Liver (tissue), 9 donors: Measurements from ENCODE around the gene RXRG. TPM values are rescaled to one million over a fixed set of nuclear protein-coding genes. Genes with fewer than 3 reads are reported as not detected.

Experiments used
- DNase-seq: peaks from one replicate; pipeline ENCODE4 v3.0.0-alpha.2; 2017; ENCODE audit warnings: low spot score
- H3K27ac ChIP-seq, 2 donors: one replicate each; pipeline ENCODE4 v1.7.0; 2013; ENCODE audit warnings: inconsistent platforms in 2 of 2, low read length in 2 of 2, control low read depth in 1 of 2, low read depth in 1 of 2, mild to moderate bottlenecking in 1 of 2
- H3K27me3 ChIP-seq, 4 donors: one replicate each; pipeline versions ENCODE4 v1.6.1 to v1.7.0; 2013; ENCODE audit warnings: low read length in 3 of 4, inconsistent platforms in 1 of 4, mild to moderate bottlenecking in 1 of 4, moderate library complexity in 1 of 4; ENCODE audit not compliant: control insufficient read depth in 4 of 4, insufficient read depth in 4 of 4
- H3K36me3 ChIP-seq, 4 donors: one replicate each; pipeline versions ENCODE4 v1.6.1 to v1.7.0; 2013; ENCODE audit warnings: low read length in 3 of 4, mild to moderate bottlenecking in 3 of 4, low read depth in 1 of 4, moderate library complexity in 1 of 4; ENCODE audit not compliant: control insufficient read depth in 4 of 4, insufficient read depth in 3 of 4
- H3K4me1 ChIP-seq, 4 donors: one replicate each; pipeline versions ENCODE4 v1.6.1 to v1.7.0; 2013; ENCODE audit warnings: low read length in 3 of 4, mild to moderate bottlenecking in 3 of 4, moderate library complexity in 1 of 4; ENCODE audit not compliant: control insufficient read depth in 4 of 4, insufficient read depth in 4 of 4
- H3K4me3 ChIP-seq, 3 donors: one replicate each; pipeline versions ENCODE4 v1.6.1 to v1.7.0; 2013; ENCODE audit warnings: low read length in 3 of 3, control low read depth in 1 of 3, low read depth in 1 of 3, mild to moderate bottlenecking in 1 of 3
- H3K9ac ChIP-seq, 2 donors: one replicate each; pipeline ENCODE4 v1.7.0; 2013; ENCODE audit warnings: low read length in 2 of 2, mild to moderate bottlenecking in 2 of 2, moderate library complexity in 2 of 2, control low read depth in 1 of 2, low read depth in 1 of 2
- H3K9me3 ChIP-seq, 4 donors: one replicate each; pipeline versions ENCODE4 v1.6.1 to v1.7.0; 2013; ENCODE audit warnings: low read length in 3 of 4; ENCODE audit not compliant: control insufficient read depth in 4 of 4
- ATF3 ChIP-seq: IDR thresholded peaks from 2 replicates; pipeline ENCODE4 v1.6.1; 2016; ENCODE audit warnings: antibody characterized with exemption
- CTCF ChIP-seq: fragments of 150-350 bp; IDR thresholded peaks from 2 replicates; pipeline ENCODE4 v1.5.1; 2017; ENCODE audit warnings: improper control_type of control experiment, low read depth, low read length; ENCODE audit not compliant: missing input control
- EGR1 ChIP-seq, 2 donors: IDR thresholded peaks; 2 replicates each; pipeline ENCODE4 v1.6.1; 2016 to 2018; ENCODE audit warnings: antibody characterized with exemption in 2 of 2, low read depth in 2 of 2
- FOXA1 ChIP-seq: IDR thresholded peaks from 2 replicates; pipeline ENCODE4 v1.6.1; 2016; ENCODE audit warnings: antibody characterized with exemption
- FOXA2 ChIP-seq: IDR thresholded peaks from 2 replicates; pipeline ENCODE4 v1.6.1; 2016; ENCODE audit warnings: antibody characterized with exemption
- GABPA ChIP-seq, 2 donors: IDR thresholded peaks in 1 of 2; conservative IDR thresholded peaks in 1 of 2; 2 replicates each; pipeline ENCODE4 v1.6.1; 2016; ENCODE audit warnings: antibody characterized with exemption in 2 of 2, mild to moderate bottlenecking in 1 of 2, moderate library complexity in 1 of 2
- HNF4A ChIP-seq, 2 donors: conservative IDR thresholded peaks; 2 replicates each; pipeline ENCODE4 v1.6.1; 2016; ENCODE audit warnings: antibody characterized with exemption in 2 of 2, mild to moderate bottlenecking in 2 of 2
- HNF4G ChIP-seq: IDR thresholded peaks from 2 replicates; pipeline ENCODE4 v1.6.1; 2016; ENCODE audit warnings: antibody characterized with exemption
- JUND ChIP-seq, 2 donors: IDR thresholded peaks; 2 replicates each; pipeline ENCODE4 v1.6.1; 2016; ENCODE audit warnings: antibody characterized with exemption in 2 of 2
- MAX ChIP-seq: IDR thresholded peaks from 2 replicates; pipeline ENCODE4 v1.6.1; 2016; ENCODE audit warnings: antibody characterized with exemption
- NR2F2 ChIP-seq: IDR thresholded peaks from 2 replicates; pipeline ENCODE4 v1.6.1; 2016; ENCODE audit warnings: antibody characterized with exemption
- RAD21 ChIP-seq, 2 donors: IDR thresholded peaks; 2 replicates each; pipeline ENCODE4 v1.6.1; 2016; ENCODE audit warnings: antibody characterized with exemption in 2 of 2, mild to moderate bottlenecking in 2 of 2
- REST ChIP-seq: IDR thresholded peaks from 2 replicates; pipeline ENCODE4 v1.6.1; 2016; ENCODE audit warnings: antibody characterized with exemption, mild to moderate bottlenecking
- RXRA ChIP-seq, 2 donors: IDR thresholded peaks; 2 replicates each; pipeline ENCODE4 v1.6.1; 2017 to 2018; ENCODE audit warnings: antibody characterized with exemption in 2 of 2, mild to moderate bottlenecking in 1 of 2
- SP1 ChIP-seq: IDR thresholded peaks from 2 replicates; pipeline ENCODE4 v1.6.1; 2018; ENCODE audit warnings: antibody characterized with exemption, mild to moderate bottlenecking
- TAF1 ChIP-seq: conservative IDR thresholded peaks from 2 replicates; pipeline ENCODE4 v1.6.1; 2016; ENCODE audit warnings: antibody characterized with exemption, mild to moderate bottlenecking
- YY1 ChIP-seq: IDR thresholded peaks from 2 replicates; pipeline ENCODE4 v1.6.1; 2016; ENCODE audit warnings: antibody characterized with exemption, mild to moderate bottlenecking
- ZBTB33 ChIP-seq: IDR thresholded peaks from 2 replicates; pipeline ENCODE4 v1.6.1; 2016; ENCODE audit warnings: antibody characterized with exemption
- whole genome bisulfite sequencing: extraction: QIAGEN DNeasy Blood & Tissue Kit; methylation state at CpG from one replicate; pipeline ENCODE4 v1.1.7; 2013; 5-methylcytosine and 5-hydroxymethylcytosine counted together
- polyA plus RNA-seq, 2 donors: library from polyadenylated mRNA; stranded (reverse) in 1 of 2; unstranded in 1 of 2; fragments of 200-250 nt in 1 of 2; fragments of >200 nt in 1 of 2; fragmentation: Nextera tagmentation in 1 of 2; extraction: Ambion mirVana in 1 of 2; gene quantifications; one replicate each; pipeline versions ENCODE4 v1.2.1 to v1.2.3, GENCODE V29; 2013 to 2015
- total RNA-seq, 2 donors: library from RNA; depleted of rRNA; stranded (reverse); fragments of >200 nt; gene quantifications; one replicate each; pipeline ENCODE4 v1.2.3, GENCODE V29; 2014
- donor health status: healthy.
- donor health status: healthy.
- donor health status: healthy.
- donor health status: healthy.
- donor health status: healthy.

Gene RXRG
- total and polyA plus RNA-seq, 4 donors = 0.12 to 0.44 (median 0.42) TPM; not detected in 1

- Histone ChIP-seq H3K27me3 (peaks cover 0 to 3% (median 0%) of the 10 kb centered on the region in 4 donors), H3K9ac (no peak overlapping the region), H3K9me3 (no peaks in the 10 kb centered on the region), H3K4me1 (no peaks in the 10 kb centered on the region), H3K4me3 (no peak overlapping the region), H3K27ac (no peak overlapping the region), H3K36me3 (no peaks in the 10 kb centered on the region)
- WGBS = 72% methylated on average over 6 of the region's 6 CpGs
- no peak for TF ChIP-seq EGR1 (IDR thresholded peaks at IDR 0.05; ENCODE audit: low read depth in 2 of 2)
- no peak for TF ChIP-seq JUND (IDR thresholded peaks at IDR 0.05)
- no peak for TF ChIP-seq REST
- DNase-seq = no peak
Measured at GRCh38 chr1:165456861-165457260, 11.9 kb upstream of the RXRG start.

GRCh38 chr1:165456114-165456513 lies 11.2 kb upstream of the RXRG start:
- Histone ChIP-seq H3K4me1 (no peaks in the 10 kb centered on the region), H3K9ac (no peak overlapping the region), H3K9me3 (no peaks in the 10 kb centered on the region), H3K4me3 (no peak overlapping the region), H3K27ac (no peak overlapping the region), H3K27me3 (peaks cover 0 to 3% (median 0%) of the 10 kb centered on the region in 4 donors), H3K36me3 (no peaks in the 10 kb centered on the region)
- DNase-seq = no peak
- no peak for TF ChIP-seq RXRA (IDR thresholded peaks at IDR 0.05)
- 77% methylated on average over 1 of the region's 1 CpG for WGBS

GRCh38 chr1:165455111-165455510 lies 10.2 kb upstream of the RXRG start:
- 79% methylated on average over 3 of the region's 3 CpGs for WGBS
- no peak for TF ChIP-seq HNF4G
- TF ChIP-seq SP1 = no peak
- TF ChIP-seq ATF3 = no peak
- TF ChIP-seq FOXA2 = no peak
- TF ChIP-seq REST = no peak
- TF ChIP-seq TAF1 = no peak
- no peak for TF ChIP-seq GABPA (IDR thresholded peaks at IDR 0.05 in 1 of 2, conservative IDR thresholded peaks at IDR 0.05 in 1 of 2)
- no peak for TF ChIP-seq RXRA (IDR thresholded peaks at IDR 0.05)
- TF ChIP-seq CTCF = no peak
- no peak for TF ChIP-seq ZBTB33
- TF ChIP-seq JUND (IDR thresholded peaks at IDR 0.05) = no peak
- TF ChIP-seq RAD21 (IDR thresholded peaks at IDR 0.05) = no peak
- no peak for TF ChIP-seq HNF4A (conservative IDR thresholded peaks at IDR 0.05)
- no peak for TF ChIP-seq YY1
- no peak for TF ChIP-seq EGR1 (IDR thresholded peaks at IDR 0.05; ENCODE audit: low read depth in 2 of 2)
- no peak for TF ChIP-seq MAX
- no peak for TF ChIP-seq NR2F2
- TF ChIP-seq FOXA1 = no peak

More at GRCh38 chr1:165455111-165455510, 10.2 kb upstream of the RXRG start:
- no peaks in the 10 kb centered on the region for H3K4me1 ChIP-seq
- H3K27ac ChIP-seq = no peak overlapping the region
- no peak for DNase-seq
- no peaks in the 10 kb centered on the region for H3K9me3 ChIP-seq
- H3K4me3 ChIP-seq = no peak overlapping the region
- no peak overlapping the region for H3K9ac ChIP-seq
- no peaks in the 10 kb centered on the region for H3K27me3 ChIP-seq
- H3K36me3 ChIP-seq = no peaks in the 10 kb centered on the region
